GM19035 (cell line): ENCODE data around the gene ARPP21.
"Not testable (repeated sequence)": the region's sequence is repeated elsewhere in the genome, so short reads cannot be mapped to it uniquely, and the experiment has no call there.

Source experiments
- ATAC-seq: cut with Tn5 transposase; IDR thresholded peaks from one replicate; pipeline ENCODE4 v1.9.1; 2021; ENCODE audit not compliant: unreplicated experiment

The ARPP21 gene

GRCh38 chr3:35639254-35640186, at the start of gene ARPP21:
Gene ARPP21 (plus strand): TSS chr3:35639525. CDS start chr3:35681752, 42,227 bp downstream.
- no peak for ATAC-seq

- no peak for ATAC-seq
Observed at GRCh38 chr3:35592589-35593295, 46.6 kb upstream of the ARPP21 start.

- no peak for ATAC-seq
Observed at GRCh38 chr3:35594739-35595138, 44.6 kb upstream of the ARPP21 start.

GRCh38 chr3:35596335-35596995, 42.9 kb upstream of the ARPP21 start:
- no peak for ATAC-seq

GRCh38 chr3:35597490-35597889, 41.8 kb upstream of the ARPP21 start:
- no peak for ATAC-seq

- no peak for ATAC-seq
Observed at GRCh38 chr3:35598804-35599203, 40.5 kb upstream of the ARPP21 start.

GRCh38 chr3:35601959-35602358, 37.4 kb upstream of the ARPP21 start:
- no peak for ATAC-seq

- ATAC-seq = no peak
Observed at GRCh38 chr3:35602395-35602936, 36.9 kb upstream of the ARPP21 start.

- ATAC-seq = no peak
Observed at GRCh38 chr3:35616346-35616745, 23.0 kb upstream of the ARPP21 start.

- no peak for ATAC-seq
Observed at GRCh38 chr3:35617370-35617769, 22.0 kb upstream of the ARPP21 start.

GRCh38 chr3:35620238-35620637, 19.1 kb upstream of the ARPP21 start:
- ATAC-seq = not testable (repeated sequence)

- ATAC-seq = no peak
Observed at GRCh38 chr3:35624698-35625097, 14.6 kb upstream of the ARPP21 start.

GRCh38 chr3:35633332-35634124, 5.8 kb upstream of the ARPP21 start:
- no peak for ATAC-seq

- ATAC-seq = no peak
Observed at GRCh38 chr3:35635407-35635806, 3.9 kb upstream of the ARPP21 start.

GRCh38 chr3:35635926-35636683, 3.2 kb upstream of the ARPP21 start:
- no peak for ATAC-seq

GRCh38 chr3:35638251-35638979, 910 bp upstream of the ARPP21 start:
- ATAC-seq = no peak

- ATAC-seq = no peak
Observed at GRCh38 chr3:35638980-35639253, 408 bp upstream of the ARPP21 start.

- no peak for ATAC-seq
Observed at GRCh38 chr3:35640190-35641165, 1.2 kb downstream of the ARPP21 start.
